Activated naive CD8-positive, alpha-beta T cell treated with anti-CD3 and anti-CD28 coated beads, Interleukin-2, amount 50 U/mL, for 16 hours (primary cell): ENCODE results near the gene MAGI2.

Experiments
- DNase-seq: peaks from one replicate; pipeline ENCODE4 v3.0.0-alpha.2; 2020; ENCODE audit warnings: low read depth, low spot score

The MAGI2 gene

GRCh38 chr7:79453558-79454360 is at the start of gene MAGI2:
Gene MAGI2 (minus strand): TSS chr7:79453667. CDS start chr7:79453320, 347 bp downstream.
- no peak for DNase-seq

- DNase-seq, result no peak
Observed at GRCh38 chr7:79502151-79502550, 48.7 kb upstream of the MAGI2 start.

GRCh38 chr7:79500759-79501158 is 47.3 kb upstream of the MAGI2 start:
- no peak for DNase-seq

- no peak for DNase-seq
Observed at GRCh38 chr7:79497728-79498127, 44.3 kb upstream of the MAGI2 start.

DNA sequence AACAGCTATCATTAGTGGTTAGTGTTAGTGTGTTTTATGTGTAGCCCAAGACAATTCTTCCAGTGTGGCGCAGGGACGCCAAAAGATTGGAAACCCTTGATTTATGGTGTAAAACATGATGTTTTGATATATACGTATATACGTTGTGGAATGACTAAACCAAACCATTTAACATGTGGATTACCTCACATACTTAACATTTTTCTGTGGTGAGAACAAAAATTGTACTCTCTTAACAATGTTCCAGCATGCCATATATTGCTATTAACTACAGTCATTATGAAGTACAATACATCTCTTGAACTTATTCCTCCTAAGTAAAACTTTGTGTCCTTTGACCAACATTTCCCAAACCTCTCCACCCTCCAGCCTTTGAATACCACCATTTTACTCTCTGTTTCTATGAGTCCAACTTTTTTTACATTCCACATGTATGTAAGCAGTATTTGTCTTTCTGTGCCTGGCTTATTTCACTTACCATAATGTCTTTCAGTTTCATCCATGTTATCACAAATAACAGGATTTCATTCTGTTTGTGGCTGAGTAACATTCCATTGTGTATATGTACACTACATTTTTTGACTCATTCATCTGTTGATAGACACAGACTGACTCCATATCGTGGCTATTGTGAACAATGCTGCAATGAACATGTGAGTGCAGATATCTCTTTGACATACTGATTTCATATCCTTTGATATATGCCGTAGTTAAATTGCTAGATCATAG is 42.2 kb upstream of the MAGI2 start:
- no peak for DNase-seq

DNA sequence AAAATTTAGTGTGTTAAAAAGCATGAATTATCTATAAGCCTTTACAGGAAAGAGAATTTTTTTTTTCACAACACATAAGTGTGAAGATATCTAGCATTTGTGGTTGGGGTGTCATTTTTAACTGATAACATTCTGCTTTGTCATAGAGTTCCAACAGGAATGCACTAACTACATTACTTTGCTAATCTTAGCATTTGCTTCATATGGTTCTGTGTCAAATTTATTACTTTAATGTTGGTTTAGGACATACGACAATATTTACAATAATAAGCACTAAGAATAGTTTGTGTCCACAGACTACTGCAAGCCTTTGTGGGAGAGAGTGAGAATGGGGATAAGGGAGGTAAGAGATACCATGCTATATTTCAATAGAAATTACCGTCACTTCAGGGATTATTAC is 40.6 kb upstream of the MAGI2 start:
- no peak for DNase-seq

GRCh38 chr7:79489371-79489770 is 35.9 kb upstream of the MAGI2 start:
- DNase-seq, result no peak

- DNase-seq, result no peak
Observed at GRCh38 chr7:79478386-79478785, 24.9 kb upstream of the MAGI2 start.

- no peak for DNase-seq
Observed at GRCh38 chr7:79475455-79475854, 22.0 kb upstream of the MAGI2 start.

- no peak for DNase-seq
Observed at GRCh38 chr7:79471699-79472098, 18.2 kb upstream of the MAGI2 start.

DNA sequence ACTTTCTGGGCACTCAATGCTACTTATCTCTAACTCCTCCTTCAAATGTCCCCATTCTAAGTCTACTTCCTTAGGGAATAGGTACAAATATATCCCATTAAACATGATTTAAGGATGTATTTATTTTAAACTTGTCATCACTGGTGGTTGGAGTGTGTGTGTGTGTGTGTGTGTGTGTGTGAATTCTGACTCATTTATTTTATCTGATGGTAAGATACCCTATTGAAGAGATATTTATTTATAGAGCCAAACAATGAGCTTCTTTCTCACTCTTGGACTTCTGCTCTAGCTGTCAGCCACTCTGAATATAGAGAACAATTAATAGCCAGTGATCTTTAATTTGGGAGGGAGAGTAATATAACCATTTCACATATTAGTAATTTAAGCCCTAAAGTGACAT is 17.8 kb upstream of the MAGI2 start:
- DNase-seq, result no peak

- no peak for DNase-seq
Observed at GRCh38 chr7:79465551-79465950, 12.1 kb upstream of the MAGI2 start.

GRCh38 chr7:79464051-79464450 is 10.6 kb upstream of the MAGI2 start:
- no peak for DNase-seq

DNA sequence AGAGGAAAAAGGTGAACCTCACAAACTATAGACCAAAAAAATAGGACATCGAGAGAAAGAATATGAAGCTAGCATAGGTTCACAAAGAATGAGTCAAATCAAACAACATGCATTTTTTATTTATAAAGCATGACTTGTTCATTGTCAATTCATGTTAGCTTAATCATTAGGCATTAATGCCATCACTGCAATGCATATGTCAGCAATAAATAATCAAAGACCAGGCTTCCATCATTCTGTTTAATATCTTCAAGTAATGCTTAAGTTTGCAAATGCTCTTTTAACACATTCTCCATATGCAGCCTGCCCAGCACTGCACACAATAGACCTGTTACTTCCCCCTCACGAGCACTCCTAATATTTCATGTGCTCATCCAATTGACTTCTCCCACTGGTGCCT is 8.9 kb upstream of the MAGI2 start:
- DNase-seq, result no peak

DNA sequence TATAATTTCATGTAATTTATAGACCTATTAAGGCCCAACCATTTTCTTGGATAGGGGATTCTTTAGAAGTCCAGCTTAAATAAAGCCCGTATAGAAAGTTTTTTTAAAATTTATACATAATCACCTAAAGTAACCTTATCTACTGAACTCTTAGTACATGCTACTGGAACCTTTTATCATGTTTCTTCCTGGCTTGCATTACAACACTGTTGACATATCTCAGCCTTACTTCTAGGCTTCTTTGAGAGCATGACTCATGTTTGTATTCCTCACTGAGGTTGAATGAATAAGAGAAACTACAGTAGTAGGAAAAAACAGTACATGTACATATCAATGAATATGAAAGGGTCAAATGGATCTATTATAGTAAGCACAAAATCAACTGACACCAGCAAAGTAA is 8.2 kb upstream of the MAGI2 start:
- no peak for DNase-seq

DNA sequence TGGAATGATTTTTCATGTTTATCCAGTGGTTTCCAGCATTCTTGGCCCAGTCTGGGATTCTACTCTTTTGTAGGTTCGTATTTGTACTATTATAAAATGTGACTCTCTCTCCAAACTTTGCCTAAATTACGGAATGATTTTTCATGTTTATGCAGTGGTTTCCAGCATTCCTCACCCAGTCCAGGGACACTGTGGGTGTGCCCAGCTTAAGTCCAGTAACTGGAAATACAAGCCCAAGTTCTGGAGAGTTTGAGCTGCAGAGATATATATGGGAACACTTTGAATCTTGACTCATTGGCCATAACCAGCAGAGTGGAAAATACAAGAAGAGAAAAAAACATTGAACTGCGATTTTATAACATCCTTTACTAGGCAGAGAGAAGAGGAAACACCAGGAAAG is 5.9 kb upstream of the MAGI2 start:
- no peak for DNase-seq

DNA sequence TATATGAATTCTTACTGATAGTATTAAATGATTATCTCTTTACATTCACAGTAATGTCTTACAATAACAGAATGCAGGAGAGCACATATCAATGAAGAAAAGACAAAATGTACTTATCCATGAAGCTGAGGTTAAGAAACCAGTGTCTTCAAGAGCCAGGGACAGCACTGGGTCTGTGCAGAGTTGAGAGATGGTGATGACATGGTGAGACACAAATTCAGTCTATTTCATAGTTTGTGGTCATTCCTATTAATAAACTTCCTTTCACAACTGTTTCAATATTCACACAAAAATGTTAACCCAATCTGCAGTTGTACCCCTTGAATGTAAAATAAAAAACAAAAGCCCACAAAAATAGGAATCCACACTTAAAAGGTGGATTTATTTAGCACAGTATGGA is 5.3 kb upstream of the MAGI2 start:
- no peak for DNase-seq

DNA sequence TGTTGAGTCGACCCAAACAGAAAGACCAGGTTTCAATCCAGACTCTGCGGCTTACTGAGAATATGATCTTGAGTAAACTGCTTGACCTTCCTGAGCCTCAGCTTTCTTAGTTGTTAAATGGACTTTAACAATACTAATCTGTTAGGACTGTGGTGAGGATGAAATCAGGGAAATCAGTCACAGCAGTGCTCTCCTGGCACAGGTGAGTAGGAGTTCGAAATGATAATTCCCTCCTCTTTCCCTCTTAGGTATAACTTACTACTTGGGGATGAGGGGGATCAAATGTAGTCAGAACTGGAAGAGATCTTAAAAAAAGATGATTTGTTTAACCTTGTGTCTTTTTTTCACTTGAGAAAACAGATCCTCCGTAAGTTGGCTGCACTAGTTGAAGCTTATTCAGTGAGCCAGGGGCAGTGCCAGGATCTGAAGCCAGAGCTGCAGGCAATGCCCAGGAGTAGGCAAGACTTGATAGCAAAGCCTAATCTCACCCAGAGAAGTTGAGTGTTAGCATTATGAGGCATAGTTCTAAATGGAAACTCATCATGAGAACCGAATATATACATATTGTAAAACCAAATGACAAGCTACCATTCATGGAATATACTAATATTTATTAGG is 1.8 kb upstream of the MAGI2 start:
- no peak for DNase-seq

- no peak for DNase-seq
Observed at GRCh38 chr7:79454361-79454960, 994 bp upstream of the MAGI2 start.

- no peak for DNase-seq
Observed at GRCh38 chr7:79453266-79453557, 255 bp downstream of the MAGI2 start.

DNA sequence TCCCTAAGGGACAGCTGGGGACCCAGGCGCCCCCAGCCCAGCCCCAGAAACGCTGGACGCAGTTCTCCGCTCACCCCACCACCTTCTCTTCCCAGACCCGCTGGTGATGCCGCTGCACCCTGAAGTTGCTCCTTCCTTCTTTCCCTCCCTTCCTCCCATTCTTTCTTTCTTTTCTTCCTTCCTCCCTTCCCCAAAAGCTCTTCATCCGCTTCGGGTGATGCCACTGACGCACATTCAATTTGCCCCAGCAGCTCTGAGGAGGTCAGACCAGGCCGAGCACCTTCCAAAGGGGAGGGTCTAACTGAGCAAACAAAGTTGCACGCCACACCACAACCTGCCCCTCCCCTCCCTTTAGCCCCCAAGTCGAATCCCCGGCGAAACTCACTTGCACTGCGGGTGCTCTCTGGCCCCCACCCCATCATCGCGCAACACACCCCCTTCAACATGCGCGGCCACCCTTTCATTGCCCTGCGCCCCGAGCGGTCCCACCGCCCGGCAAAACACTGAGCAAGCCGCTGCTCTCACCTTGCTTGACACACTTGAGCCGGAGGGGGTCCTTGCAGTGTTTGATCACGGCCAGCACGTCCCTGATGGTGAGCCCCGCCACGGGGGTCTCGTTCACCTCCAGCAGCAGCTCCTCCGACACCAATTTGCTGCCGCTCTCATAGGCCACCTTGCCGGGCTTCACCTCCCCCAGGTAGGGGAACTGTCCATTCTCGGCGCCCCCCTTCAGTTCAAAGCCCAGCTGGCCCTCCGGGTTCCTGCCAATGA is 787 bp downstream of the MAGI2 start:
- DNase-seq, result no peak

DNA sequence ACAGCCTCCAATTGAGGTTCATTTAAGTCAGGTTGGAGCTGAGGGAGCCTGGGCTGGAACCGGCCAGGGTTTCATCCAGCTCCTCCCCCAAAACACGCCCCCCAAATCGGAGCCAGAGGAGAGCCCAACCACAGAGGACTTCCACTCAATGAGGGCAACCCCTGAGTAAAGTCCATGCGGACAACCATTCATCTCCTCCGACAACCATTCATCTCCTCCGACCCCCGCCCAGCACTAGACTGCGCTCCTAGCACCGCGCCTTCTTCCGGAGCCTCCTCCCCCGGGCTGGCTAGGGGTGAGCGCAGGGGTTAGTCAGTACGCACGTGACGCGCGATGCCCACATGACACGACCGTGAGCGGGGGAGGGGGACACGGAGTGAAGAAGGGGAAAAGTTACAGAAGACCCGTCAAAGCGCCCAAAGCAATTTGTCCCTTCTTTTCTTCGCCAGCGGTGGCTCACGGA is 1.4 kb downstream of the MAGI2 start:
- no peak for DNase-seq
